GM18909 (cell line): ENCODE data around the gene ITGA11.

ENCODE experiments used
- ATAC-seq: cut with Tn5 transposase; IDR thresholded peaks from one replicate; pipeline ENCODE4 v1.9.1; 2021; ENCODE audit warnings: mild to moderate bottlenecking; ENCODE audit not compliant: unreplicated experiment, poor library complexity

ITGA11 gene

DNA sequence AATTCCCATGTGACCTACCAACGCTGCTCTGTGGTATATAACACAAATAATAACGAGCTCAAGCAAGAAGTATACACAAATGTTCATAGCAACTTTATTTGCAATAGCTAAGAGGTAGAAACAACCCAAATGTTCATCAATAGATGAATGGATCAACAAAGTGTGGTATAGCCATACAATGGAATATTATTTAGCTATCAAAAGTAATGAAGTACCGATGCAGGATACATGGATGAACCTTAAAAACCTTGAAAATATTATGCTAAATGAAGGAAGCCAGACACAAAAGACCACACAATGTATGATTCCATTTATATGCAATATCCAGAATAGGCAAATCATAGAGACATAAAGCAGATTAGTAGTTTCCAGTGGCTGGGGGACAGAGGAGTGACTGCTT, 170.0 kb downstream of the ITGA11 start:
- ATAC-seq, result no peak

DNA sequence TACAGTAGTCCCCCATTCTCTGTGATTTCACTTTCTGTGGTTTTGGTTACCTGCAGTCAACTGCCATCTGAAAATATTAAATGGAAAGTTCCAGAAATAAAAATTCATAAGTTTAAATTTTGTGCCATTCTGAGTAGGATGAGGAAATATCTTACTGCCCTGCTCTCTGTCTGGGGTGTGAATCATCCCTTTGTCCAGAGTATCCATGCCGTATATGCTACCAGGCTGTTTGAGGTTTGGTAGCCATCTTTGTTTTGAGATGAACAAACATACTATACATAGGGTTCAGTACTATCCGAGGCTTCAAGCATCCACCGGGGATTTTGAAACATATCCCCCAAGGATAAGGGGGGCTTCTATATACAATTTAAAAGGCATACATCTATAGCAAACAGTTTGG, 170.7 kb downstream of the ITGA11 start:
- ATAC-seq, result no peak

DNA sequence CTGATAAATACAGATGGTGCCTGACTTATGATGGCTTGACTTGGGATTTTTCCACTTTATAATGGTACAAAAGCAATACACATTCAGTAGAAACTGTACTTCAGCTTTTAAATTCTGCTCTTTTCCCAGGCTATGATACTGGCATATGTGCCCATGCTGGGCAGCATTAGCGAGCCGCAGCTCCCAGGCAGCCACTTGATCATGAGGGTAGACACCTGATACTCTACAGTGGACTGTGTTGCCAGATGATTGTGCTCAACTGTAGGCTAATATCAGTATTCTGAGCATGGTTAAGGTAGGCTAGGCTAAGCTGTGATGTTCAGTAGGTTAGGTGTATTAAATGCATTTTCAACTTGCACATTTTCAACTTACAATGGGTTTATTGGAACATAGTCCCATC, 172.1 kb downstream of the ITGA11 start:
- no peak for ATAC-seq

DNA sequence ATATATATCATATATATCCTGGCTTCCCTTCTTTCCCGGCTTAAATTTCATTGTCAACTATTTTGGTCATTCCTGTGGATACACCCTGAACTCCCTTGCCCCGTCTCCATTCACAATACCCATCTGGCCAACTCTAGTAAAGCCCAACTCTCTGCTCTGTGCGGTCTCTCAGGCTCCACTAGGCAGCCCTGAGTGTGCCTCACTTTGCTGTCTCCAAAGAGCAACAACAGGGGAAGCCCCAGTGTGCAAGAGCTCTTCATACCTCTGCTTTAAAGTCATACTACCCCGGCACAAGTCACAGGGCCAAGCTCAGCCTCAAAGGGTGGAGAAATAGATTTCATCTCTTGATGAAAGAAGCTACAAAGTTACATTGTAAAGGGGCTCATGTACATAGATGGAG, 173.3 kb downstream of the ITGA11 start:
- ATAC-seq, result no peak

- ATAC-seq, result no peak
Observed at GRCh38 chr15:68256675-68257450, 175.1 kb downstream of the ITGA11 start.

- ATAC-seq, result no peak
Observed at GRCh38 chr15:68252925-68253534, 178.9 kb downstream of the ITGA11 start.

- ATAC-seq, result no peak
Observed at GRCh38 chr15:68249058-68249713, 182.8 kb downstream of the ITGA11 start.
